ENCODE measurements around the gene EEF1E1.

- TF ChIP-seq HNF4G (IDR thresholded peaks at IDR 0.05) (no peak), CTCF (IDR thresholded peaks at IDR 0.05; ENCODE audit: low read depth, low read length, missing input control) (no peak), FOXA1 (IDR thresholded peaks at IDR 0.05) (no peak), NR2F2 (IDR thresholded peaks at IDR 0.05) (no peak), TAF1 (conservative IDR thresholded peaks at IDR 0.05) (no peak), JUND (IDR thresholded peaks at IDR 0.05) (no peak), RAD21 (IDR thresholded peaks at IDR 0.05) (no peak)
- TF ChIP-seq, protein P1, sequence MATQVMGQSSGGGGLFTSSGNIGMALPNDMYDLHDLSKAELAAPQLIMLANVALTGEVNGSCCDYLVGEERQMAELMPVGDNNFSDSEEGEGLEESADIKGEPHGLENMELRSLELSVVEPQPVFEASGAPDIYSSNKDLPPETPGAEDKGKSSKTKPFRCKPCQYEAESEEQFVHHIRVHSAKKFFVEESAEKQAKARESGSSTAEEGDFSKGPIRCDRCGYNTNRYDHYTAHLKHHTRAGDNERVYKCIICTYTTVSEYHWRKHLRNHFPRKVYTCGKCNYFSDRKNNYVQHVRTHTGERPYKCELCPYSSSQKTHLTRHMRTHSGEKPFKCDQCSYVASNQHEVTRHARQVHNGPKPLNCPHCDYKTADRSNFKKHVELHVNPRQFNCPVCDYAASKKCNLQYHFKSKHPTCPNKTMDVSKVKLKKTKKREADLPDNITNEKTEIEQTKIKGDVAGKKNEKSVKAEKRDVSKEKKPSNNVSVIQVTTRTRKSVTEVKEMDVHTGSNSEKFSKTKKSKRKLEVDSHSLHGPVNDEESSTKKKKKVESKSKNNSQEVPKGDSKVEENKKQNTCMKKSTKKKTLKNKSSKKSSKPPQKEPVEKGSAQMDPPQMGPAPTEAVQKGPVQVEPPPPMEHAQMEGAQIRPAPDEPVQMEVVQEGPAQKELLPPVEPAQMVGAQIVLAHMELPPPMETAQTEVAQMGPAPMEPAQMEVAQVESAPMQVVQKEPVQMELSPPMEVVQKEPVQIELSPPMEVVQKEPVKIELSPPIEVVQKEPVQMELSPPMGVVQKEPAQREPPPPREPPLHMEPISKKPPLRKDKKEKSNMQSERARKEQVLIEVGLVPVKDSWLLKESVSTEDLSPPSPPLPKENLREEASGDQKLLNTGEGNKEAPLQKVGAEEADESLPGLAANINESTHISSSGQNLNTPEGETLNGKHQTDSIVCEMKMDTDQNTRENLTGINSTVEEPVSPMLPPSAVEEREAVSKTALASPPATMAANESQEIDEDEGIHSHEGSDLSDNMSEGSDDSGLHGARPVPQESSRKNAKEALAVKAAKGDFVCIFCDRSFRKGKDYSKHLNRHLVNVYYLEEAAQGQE (IDR thresholded peaks at IDR 0.05) = no peak
Measured at GRCh38 chr6:8030920-8031319, 71.4 kb downstream of the EEF1E1 start.

Data from liver (tissue), 3 donors.